ENCODE data around the gene RBM15B. TPM values are rescaled to one million over a fixed set of nuclear protein-coding genes. Genes with fewer than 3 reads are reported as not detected.

Gene RBM15B
- total RNA-seq, 1 experiment from 2014 or later, result 55.6 TPM

DNA sequence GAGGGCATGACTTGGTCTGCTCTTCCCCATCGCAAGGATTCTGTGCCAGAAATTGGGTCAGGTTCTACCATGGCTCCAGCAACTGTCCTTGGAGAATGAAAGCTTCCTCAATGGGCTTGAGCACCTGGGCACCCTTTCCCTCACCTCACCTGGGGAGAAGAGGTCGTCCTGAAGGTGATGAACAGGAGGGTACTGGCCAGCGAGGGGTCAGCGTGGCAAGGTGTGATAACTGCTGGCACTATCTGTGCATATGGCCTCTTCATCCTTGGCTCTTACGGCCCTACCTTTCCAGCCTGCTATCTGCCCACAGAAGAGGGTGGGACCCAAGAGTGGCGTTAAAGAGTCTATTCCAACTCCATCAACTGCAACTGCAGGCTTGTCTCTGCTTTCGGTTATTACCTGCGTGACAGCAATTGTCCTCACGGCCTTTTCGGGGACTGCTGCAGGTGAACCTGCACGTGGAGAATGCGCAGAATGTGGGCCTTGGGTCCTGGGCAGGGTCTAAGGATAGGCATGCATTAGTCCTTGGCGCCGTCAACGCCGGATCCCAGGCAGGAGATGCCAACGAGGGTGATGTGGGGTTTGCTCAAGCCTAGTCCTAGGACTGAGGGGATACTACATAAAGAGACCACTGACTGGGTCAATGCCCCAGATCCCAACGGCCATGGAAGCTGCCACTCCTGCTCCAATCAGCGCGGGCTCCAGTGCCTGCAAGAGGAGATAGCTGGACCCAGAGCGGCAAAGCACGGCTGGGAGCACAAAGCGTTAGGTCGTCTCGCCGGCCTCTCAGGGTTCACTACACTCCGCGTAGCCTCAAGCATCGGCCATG, 625 bp upstream of the RBM15B start (continued):
- TF ChIP-seq, protein P1, sequence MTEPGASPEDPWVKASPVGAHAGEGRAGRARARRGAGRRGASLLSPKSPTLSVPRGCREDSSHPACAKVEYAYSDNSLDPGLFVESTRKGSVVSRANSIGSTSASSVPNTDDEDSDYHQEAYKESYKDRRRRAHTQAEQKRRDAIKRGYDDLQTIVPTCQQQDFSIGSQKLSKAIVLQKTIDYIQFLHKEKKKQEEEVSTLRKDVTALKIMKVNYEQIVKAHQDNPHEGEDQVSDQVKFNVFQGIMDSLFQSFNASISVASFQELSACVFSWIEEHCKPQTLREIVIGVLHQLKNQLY (CRISPR knock-in tag; IDR thresholded peaks at IDR 0.05), result no peak

DNA sequence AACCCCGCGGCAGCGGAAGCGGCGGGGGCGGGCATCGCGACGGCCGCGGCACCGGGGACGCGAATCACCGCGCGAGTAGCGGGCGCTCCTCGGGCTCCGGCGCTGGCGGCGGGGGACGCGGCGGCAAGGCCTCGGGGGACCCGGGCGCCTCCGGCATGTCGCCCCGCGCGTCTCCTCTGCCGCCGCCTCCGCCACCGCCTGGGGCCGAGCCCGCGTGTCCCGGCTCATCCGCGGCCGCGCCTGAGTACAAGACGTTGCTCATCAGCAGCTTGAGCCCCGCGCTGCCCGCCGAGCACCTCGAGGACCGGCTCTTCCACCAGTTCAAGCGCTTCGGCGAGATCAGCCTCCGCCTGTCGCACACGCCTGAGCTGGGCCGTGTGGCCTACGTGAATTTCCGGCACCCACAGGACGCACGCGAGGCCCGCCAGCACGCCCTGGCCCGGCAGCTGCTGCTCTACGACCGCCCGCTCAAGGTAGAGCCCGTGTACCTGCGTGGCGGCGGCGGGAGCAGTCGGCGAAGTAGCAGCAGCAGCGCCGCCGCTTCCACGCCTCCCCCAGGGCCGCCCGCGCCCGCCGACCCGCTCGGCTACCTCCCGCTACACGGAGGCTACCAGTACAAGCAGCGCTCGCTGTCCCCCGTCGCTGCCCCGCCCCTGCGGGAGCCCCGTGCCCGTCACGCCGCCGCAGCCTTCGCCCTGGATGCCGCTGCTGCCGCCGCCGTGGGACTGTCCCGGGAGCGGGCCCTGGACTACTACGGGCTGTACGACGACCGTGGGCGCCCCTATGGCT, 675 bp downstream of the RBM15B start:
- Mint-ChIP-seq H3K4me1 (peaks cover 47% of the 10 kb centered on the region), H3K9me3 (no peaks in the 10 kb centered on the region), H3K36me3 (peaks cover 71% of the 10 kb centered on the region), H3K4me3 (peak overlapping the region; percentile 76), H3K27me3 (ENCODE audit: low read depth) (no peaks in the 10 kb centered on the region), H3K27ac (peak overlapping the region; percentile 45; the same call in 1 of the 2 replicates)
- ChIA-PET CTCF (interaction anchor here (0.9 to 1.7 kb wide), 3 partner anchors 108 to 776 kb away, joined by 3 to 5 read pairs (median 4); partner anchors contain the start of gene DCAF1), POLR2A (no interaction called here)
- DNase-seq (ENCODE audit: low spot score) (peak; percentile 41), ATAC-seq (no peak)
- TF ChIP-seq FOXK1 (CRISPR knock-in tag; IDR thresholded peaks at IDR 0.05), result no peak
- no peak for TF ChIP-seq PRRX2 (CRISPR knock-in tag; IDR thresholded peaks at IDR 0.05)
- no peak for TF ChIP-seq IRF2 (CRISPR knock-in tag; IDR thresholded peaks at IDR 0.05; ENCODE audit: borderline replicate concordance, low read depth)
- TF ChIP-seq ZNF671 (CRISPR knock-in tag; IDR thresholded peaks at IDR 0.05), result no peak
- TF ChIP-seq, protein P2, sequence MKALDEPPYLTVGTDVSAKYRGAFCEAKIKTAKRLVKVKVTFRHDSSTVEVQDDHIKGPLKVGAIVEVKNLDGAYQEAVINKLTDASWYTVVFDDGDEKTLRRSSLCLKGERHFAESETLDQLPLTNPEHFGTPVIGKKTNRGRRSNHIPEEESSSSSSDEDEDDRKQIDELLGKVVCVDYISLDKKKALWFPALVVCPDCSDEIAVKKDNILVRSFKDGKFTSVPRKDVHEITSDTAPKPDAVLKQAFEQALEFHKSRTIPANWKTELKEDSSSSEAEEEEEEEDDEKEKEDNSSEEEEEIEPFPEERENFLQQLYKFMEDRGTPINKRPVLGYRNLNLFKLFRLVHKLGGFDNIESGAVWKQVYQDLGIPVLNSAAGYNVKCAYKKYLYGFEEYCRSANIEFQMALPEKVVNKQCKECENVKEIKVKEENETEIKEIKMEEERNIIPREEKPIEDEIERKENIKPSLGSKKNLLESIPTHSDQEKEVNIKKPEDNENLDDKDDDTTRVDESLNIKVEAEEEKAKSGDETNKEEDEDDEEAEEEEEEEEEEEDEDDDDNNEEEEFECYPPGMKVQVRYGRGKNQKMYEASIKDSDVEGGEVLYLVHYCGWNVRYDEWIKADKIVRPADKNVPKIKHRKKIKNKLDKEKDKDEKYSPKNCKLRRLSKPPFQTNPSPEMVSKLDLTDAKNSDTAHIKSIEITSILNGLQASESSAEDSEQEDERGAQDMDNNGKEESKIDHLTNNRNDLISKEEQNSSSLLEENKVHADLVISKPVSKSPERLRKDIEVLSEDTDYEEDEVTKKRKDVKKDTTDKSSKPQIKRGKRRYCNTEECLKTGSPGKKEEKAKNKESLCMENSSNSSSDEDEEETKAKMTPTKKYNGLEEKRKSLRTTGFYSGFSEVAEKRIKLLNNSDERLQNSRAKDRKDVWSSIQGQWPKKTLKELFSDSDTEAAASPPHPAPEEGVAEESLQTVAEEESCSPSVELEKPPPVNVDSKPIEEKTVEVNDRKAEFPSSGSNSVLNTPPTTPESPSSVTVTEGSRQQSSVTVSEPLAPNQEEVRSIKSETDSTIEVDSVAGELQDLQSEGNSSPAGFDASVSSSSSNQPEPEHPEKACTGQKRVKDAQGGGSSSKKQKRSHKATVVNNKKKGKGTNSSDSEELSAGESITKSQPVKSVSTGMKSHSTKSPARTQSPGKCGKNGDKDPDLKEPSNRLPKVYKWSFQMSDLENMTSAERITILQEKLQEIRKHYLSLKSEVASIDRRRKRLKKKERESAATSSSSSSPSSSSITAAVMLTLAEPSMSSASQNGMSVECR (CRISPR knock-in tag; IDR thresholded peaks at IDR 0.05; ENCODE audit: borderline replicate concordance), result no peak
- TF ChIP-seq MXD4 (CRISPR knock-in tag; IDR thresholded peaks at IDR 0.05; ENCODE audit: borderline replicate concordance), result no peak
- TF ChIP-seq, protein P3, sequence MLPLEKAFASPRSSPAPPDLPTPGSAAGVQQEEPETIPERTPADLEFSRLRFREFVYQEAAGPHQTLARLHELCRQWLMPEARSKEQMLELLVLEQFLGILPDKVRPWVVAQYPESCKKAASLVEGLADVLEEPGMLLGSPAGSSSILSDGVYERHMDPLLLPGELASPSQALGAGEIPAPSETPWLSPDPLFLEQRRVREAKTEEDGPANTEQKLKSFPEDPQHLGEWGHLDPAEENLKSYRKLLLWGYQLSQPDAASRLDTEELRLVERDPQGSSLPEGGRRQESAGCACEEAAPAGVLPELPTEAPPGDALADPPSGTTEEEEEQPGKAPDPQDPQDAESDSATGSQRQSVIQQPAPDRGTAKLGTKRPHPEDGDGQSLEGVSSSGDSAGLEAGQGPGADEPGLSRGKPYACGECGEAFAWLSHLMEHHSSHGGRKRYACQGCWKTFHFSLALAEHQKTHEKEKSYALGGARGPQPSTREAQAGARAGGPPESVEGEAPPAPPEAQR (CRISPR knock-in tag; IDR thresholded peaks at IDR 0.05), result no peak
- TF ChIP-seq ZNF138 (CRISPR knock-in tag; conservative IDR thresholded peaks at IDR 0.05), result no peak
- TF ChIP-seq, protein P4, sequence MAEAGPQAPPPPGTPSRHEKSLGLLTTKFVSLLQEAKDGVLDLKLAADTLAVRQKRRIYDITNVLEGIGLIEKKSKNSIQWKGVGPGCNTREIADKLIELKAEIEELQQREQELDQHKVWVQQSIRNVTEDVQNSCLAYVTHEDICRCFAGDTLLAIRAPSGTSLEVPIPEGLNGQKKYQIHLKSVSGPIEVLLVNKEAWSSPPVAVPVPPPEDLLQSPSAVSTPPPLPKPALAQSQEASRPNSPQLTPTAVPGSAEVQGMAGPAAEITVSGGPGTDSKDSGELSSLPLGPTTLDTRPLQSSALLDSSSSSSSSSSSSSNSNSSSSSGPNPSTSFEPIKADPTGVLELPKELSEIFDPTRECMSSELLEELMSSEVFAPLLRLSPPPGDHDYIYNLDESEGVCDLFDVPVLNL (CRISPR knock-in tag; IDR thresholded peaks at IDR 0.05; ENCODE audit: borderline replicate concordance, low read depth), result no peak
- TF ChIP-seq NR3C1 (CRISPR knock-in tag; conservative IDR thresholded peaks at IDR 0.05; ENCODE audit: low read depth), result 0 out of 2 replicates have a peak, but pooled peaks have one; percentile 54
- 0 out of 2 replicates have a peak, but pooled peaks have one; percentile 2 for TF ChIP-seq CREM (CRISPR knock-in tag; IDR thresholded peaks at IDR 0.05)
- TF ChIP-seq, protein P5, sequence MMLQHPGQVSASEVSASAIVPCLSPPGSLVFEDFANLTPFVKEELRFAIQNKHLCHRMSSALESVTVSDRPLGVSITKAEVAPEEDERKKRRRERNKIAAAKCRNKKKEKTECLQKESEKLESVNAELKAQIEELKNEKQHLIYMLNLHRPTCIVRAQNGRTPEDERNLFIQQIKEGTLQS (CRISPR knock-in tag; conservative IDR thresholded peaks at IDR 0.05), result no peak; the same call in 1 of the 2 replicates
- TF ChIP-seq GRHL2 (CRISPR knock-in tag; IDR thresholded peaks at IDR 0.05; ENCODE audit: insufficient replicate concordance, severe bottlenecking), result no peak
- TF ChIP-seq MYBL2 (CRISPR knock-in tag; IDR thresholded peaks at IDR 0.05), result no peak
- TF ChIP-seq TEAD1 (CRISPR knock-in tag; IDR thresholded peaks at IDR 0.05), result 0 out of 2 replicates have a peak, but pooled peaks have one; percentile 17
- peak; percentile 36; the same call in 1 of the 2 replicates for TF ChIP-seq ATF1 (CRISPR knock-in tag; IDR thresholded peaks at IDR 0.05)
- no peak for TF ChIP-seq SMAD3 (CRISPR knock-in tag; IDR thresholded peaks at IDR 0.05; ENCODE audit: borderline replicate concordance)
- TF ChIP-seq CBFB (CRISPR knock-in tag; IDR thresholded peaks at IDR 0.05; ENCODE audit: low read depth), result no peak
- no peak for TF ChIP-seq HMGA2 (CRISPR knock-in tag; IDR thresholded peaks at IDR 0.05)
- no peak for TF ChIP-seq EMX1 (CRISPR knock-in tag; IDR thresholded peaks at IDR 0.05)
- TF ChIP-seq RORB (CRISPR knock-in tag; IDR thresholded peaks at IDR 0.05), result no peak
- TF ChIP-seq, protein P6, sequence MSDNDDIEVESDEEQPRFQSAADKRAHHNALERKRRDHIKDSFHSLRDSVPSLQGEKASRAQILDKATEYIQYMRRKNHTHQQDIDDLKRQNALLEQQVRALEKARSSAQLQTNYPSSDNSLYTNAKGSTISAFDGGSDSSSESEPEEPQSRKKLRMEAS (CRISPR knock-in tag; IDR thresholded peaks at IDR 0.05), result peak; percentile 79
- peak; percentile 2; the same call in 1 of the 2 replicates for TF ChIP-seq FOXP1 (CRISPR knock-in tag; IDR thresholded peaks at IDR 0.05; ENCODE audit: borderline replicate concordance)

Measured in WTC11 (cell line).